ENCODE data around the gene ZNF175.

DNA sequence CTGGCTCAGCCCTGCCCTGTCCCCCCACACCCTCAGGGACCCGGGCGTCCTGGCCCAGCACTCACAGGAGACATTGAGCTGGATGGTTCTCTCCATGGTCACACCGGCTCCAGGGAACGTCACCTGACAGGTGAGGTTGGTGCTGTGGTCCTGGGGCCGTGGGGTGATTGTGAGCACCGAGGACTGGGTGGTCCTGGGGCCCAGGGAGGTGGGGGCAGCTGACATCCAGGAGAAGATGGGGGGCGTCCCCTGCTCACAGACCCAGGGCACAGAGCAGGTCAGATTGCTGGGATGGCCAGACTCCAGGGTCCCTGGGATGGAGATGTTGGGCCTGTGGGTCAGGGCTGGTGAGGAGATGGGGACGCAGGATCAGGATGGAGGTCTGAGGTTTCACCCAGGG is 40.5 kb upstream of the ZNF175 start:
- TF ChIP-seq, protein P1, sequence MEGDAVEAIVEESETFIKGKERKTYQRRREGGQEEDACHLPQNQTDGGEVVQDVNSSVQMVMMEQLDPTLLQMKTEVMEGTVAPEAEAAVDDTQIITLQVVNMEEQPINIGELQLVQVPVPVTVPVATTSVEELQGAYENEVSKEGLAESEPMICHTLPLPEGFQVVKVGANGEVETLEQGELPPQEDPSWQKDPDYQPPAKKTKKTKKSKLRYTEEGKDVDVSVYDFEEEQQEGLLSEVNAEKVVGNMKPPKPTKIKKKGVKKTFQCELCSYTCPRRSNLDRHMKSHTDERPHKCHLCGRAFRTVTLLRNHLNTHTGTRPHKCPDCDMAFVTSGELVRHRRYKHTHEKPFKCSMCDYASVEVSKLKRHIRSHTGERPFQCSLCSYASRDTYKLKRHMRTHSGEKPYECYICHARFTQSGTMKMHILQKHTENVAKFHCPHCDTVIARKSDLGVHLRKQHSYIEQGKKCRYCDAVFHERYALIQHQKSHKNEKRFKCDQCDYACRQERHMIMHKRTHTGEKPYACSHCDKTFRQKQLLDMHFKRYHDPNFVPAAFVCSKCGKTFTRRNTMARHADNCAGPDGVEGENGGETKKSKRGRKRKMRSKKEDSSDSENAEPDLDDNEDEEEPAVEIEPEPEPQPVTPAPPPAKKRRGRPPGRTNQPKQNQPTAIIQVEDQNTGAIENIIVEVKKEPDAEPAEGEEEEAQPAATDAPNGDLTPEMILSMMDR (IDR thresholded peaks at IDR 0.05; ENCODE audit: insufficient read depth, low read length), result no peak
- no peak for TF ChIP-seq POLR2AphosphoS5 (IDR thresholded peaks at IDR 0.05; ENCODE audit: low read depth)
- TF ChIP-seq GABPA (IDR thresholded peaks at IDR 0.05; ENCODE audit: low read depth), result no peak
- TF ChIP-seq, protein P2, sequence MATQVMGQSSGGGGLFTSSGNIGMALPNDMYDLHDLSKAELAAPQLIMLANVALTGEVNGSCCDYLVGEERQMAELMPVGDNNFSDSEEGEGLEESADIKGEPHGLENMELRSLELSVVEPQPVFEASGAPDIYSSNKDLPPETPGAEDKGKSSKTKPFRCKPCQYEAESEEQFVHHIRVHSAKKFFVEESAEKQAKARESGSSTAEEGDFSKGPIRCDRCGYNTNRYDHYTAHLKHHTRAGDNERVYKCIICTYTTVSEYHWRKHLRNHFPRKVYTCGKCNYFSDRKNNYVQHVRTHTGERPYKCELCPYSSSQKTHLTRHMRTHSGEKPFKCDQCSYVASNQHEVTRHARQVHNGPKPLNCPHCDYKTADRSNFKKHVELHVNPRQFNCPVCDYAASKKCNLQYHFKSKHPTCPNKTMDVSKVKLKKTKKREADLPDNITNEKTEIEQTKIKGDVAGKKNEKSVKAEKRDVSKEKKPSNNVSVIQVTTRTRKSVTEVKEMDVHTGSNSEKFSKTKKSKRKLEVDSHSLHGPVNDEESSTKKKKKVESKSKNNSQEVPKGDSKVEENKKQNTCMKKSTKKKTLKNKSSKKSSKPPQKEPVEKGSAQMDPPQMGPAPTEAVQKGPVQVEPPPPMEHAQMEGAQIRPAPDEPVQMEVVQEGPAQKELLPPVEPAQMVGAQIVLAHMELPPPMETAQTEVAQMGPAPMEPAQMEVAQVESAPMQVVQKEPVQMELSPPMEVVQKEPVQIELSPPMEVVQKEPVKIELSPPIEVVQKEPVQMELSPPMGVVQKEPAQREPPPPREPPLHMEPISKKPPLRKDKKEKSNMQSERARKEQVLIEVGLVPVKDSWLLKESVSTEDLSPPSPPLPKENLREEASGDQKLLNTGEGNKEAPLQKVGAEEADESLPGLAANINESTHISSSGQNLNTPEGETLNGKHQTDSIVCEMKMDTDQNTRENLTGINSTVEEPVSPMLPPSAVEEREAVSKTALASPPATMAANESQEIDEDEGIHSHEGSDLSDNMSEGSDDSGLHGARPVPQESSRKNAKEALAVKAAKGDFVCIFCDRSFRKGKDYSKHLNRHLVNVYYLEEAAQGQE (IDR thresholded peaks at IDR 0.05; ENCODE audit: insufficient replicate concordance, low read depth), result no peak
